ENCODE results near the gene CARD8. TPM values are rescaled to one million over a fixed set of nuclear protein-coding genes. Genes with fewer than 3 reads are reported as not detected.

The CARD8 gene
- total and polyA plus RNA-seq, 2 of the 8 experiments (the other 6 are each of a cell fraction or from before 2014, with no cell fraction given), result 8.9 to 24.4 TPM

GRCh38 chr19:48295458-48295857 is 39.7 kb upstream of the CARD8 start (continued):
- TF ChIP-seq CHD7 (IDR thresholded peaks at IDR 0.05; ENCODE audit: insufficient replicate concordance, low read length), result no peak
- TF ChIP-seq RNF2 (IDR thresholded peaks at IDR 0.05; ENCODE audit: borderline replicate concordance, low read depth, low read length, missing control alignments, poor library complexity, severe bottlenecking), result no peak
- no peak for TF ChIP-seq TAF1 (IDR thresholded peaks at IDR 0.05; ENCODE audit: low read depth, low read length)
- TF ChIP-seq TBP (IDR thresholded peaks at IDR 0.05; ENCODE audit: low read depth, low read length), result no peak
- TF ChIP-seq CEBPB (IDR thresholded peaks at IDR 0.05; ENCODE audit: low read depth, low read length), result no peak
- no peak for TF ChIP-seq SRF (IDR thresholded peaks at IDR 0.05; ENCODE audit: low read depth, low read length)
- no peak for TF ChIP-seq TAF7 (optimal IDR thresholded peaks at IDR 0.05; ENCODE audit: borderline replicate concordance, low read depth, low read length)
- no peak for TF ChIP-seq SUZ12 (IDR thresholded peaks at IDR 0.05; ENCODE audit: low read length)
- TF ChIP-seq CBX8 (IDR thresholded peaks at IDR 0.05; ENCODE audit: borderline replicate concordance, low read depth, low read length), result no peak
- TF ChIP-seq SP4 (IDR thresholded peaks at IDR 0.05; ENCODE audit: low read length), result no peak

Measured in H1 (cell line).